Measurements from ENCODE around the gene SOCS7.
A peak's percentile ranks its signal among the peaks of the same experiment; 100 is the strongest.

The SOCS7 gene

DNA sequence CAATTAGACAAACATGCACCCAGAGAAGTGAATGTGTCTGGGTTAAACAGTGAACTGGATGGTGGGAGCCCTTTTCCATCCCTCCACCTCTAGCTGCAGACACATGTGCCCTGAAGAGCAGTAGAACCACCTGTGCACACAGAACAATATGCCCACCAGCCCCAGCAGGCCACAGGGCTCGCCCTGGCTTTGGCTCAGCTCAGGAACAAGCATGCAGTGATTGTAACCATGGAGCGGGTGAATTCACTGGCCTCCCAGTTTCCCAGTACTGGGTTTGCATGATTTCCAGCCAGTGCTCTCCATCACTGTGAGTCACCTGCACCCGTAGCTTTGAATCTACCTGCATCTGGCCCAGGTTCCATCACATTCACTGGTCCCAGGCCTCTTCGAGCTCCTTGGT, 13.1 kb upstream of the SOCS7 start:
- no peak for DNase-seq

GRCh38 chr17:38339891-38340290, 11.8 kb upstream of the SOCS7 start:
- no peak for DNase-seq

GRCh38 chr17:38341035-38341721, 10.5 kb upstream of the SOCS7 start:
- DNase-seq = no peak

DNA sequence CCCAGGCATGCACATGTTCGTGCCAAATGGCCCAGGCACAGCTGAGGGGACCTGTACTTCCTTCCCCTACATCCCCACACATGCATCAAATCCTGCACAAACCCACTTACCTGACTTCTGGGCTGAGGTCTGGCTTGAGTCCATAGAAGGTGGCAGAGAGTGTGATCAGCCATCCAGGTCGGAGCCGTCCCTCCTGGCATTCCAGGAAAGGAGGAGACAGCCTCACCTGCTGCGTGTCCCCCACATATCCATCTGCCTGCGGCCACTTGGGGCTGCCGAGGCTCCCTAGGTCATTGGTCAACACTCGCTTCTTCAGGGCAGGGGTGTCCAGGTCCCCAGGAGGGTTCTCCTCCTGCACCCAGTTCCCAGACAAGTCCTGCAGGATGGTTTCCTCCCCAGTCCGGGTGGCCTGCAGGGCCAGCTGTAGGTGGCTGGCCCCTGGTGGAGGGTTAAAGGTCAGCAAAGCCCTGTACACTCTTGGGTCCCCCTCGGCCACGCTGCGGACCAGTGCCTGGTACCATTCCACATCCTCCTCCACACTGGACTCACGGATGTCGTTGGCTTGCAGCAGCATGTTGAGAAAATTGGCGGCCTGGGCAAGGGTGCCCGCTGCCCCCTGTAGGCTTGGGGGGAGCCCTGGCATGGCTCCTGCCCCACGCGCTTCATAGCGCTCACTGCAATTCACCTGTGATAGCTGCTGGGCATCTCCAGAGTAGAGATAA, 8.6 kb upstream of the SOCS7 start:
- no peak for DNase-seq

- no peak for DNase-seq
These were observed 7.8 kb upstream of the SOCS7 start, which contains the start of gene GPR179 for GRCh38 chr17:38343608-38344419. GPR179 (minus strand) TSS chr17:38343956; CDS start chr17:38343789, 167 bp downstream.

- DNase-seq = no peak
These were observed 7.3 kb upstream of the SOCS7 start for GRCh38 chr17:38344420-38344745.

GRCh38 chr17:38345743-38346142, 5.9 kb upstream of the SOCS7 start:
- no peak for DNase-seq

- DNase-seq = peak; percentile 73
These were observed 2.4 kb upstream of the SOCS7 start for GRCh38 chr17:38349097-38349730.

- no peak for DNase-seq
These were observed 1.6 kb upstream of the SOCS7 start for GRCh38 chr17:38350035-38350434.

DNA sequence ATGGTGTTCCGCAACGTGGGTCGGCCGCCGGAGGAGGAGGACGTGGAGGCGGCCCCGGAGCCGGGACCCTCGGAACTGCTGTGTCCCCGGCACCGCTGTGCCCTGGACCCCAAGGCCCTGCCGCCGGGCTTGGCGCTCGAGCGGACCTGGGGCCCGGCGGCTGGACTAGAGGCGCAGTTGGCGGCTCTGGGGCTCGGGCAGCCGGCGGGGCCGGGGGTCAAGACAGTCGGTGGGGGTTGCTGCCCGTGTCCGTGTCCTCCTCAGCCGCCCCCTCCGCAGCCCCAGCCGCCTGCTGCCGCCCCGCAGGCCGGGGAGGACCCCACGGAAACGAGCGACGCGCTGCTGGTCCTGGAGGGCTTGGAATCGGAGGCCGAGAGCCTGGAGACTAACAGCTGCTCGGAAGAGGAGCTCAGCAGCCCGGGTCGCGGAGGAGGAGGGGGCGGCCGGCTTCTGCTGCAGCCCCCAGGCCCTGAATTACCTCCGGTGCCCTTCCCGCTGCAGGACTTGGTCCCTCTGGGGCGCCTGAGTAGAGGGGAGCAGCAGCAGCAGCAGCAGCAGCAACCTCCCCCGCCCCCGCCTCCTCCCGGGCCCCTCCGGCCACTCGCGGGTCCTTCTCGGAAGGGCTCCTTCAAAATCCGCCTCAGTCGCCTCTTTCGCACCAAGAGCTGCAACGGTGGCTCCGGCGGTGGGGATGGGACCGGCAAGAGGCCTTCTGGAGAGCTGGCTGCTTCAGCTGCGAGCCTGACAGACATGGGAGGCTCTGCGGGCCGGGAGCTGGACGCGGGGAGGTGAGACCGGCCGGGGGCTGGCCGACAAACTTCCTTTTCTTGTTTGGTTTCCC, 821 bp downstream of the SOCS7 start:
- DNase-seq = no peak

GRCh38 chr17:38353086-38353604, 1.5 kb downstream of the SOCS7 start:
- no peak for DNase-seq

DNA sequence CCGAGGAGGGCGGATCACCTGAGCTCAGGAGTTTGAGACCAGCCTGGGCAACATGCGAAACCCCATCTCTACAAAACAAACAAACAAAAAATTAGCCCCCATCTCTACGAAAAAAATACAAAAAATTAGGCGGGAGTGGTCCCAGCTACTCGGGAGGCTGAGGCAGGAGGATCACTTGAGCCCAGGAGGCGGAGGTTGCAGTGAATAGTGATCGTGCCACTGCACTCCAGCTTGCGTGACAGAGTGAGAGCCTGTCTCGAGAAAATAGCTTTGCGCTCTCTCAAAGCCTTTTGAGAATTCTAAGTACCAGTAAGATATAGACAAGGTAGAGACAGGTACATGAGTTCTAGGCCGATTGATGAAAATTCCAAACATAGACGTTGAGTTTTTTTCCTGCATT, 2.0 kb downstream of the SOCS7 start:
- DNase-seq = no peak

GRCh38 chr17:38354466-38354865, 2.8 kb downstream of the SOCS7 start:
- DNase-seq = no peak

GRCh38 chr17:38355251-38355650, 3.6 kb downstream of the SOCS7 start:
- DNase-seq = no peak

- no peak for DNase-seq
These were observed 6.0 kb downstream of the SOCS7 start for GRCh38 chr17:38357486-38358123.

DNA sequence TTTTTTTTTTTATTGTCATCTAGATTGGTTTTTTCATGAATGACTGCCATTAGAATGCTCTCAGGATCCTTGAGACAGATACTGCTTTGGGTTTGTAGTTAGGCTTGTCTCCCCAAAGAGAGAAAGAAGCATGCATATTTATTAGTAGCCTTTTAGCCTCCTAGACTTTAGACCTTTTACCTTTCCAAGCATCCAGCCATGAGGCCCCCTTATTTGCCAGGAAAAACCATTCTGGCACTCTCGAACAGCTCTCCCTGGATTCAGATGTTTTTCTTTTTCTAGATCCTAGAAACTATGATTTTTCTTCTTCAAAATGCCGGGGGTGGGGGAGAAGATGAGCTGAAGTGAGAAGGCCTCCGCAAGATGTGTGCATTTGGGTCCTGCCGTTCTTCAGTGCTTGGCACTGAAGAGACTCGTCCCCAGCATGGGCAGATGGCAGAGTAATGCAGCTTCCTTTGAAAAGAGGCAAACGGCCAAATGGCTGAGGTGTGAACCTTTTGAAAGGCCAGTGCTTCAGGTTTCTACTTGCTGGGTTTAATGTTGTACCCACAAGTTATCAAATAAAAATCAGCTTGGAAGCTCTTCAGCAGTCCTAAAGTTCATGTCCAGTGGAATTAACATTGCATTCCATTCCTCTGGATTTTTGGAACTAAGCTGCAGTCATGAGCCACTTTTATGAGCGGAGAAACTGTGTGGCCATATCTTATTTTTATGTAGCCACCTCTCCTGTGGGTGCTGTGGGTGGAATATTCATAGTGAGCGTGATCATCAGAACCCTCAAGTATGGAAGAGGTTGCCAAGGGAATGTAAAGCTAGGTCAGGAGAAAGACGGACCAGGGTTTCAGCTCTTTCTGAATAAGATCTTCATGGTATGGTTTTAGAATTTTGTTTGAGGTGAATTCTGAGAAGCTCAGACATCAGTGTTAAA, 7.2 kb downstream of the SOCS7 start:
- no peak for DNase-seq

- DNase-seq = no peak
These were observed 10.2 kb downstream of the SOCS7 start for GRCh38 chr17:38361694-38362465.

- DNase-seq = no peak
These were observed 11.4 kb downstream of the SOCS7 start for GRCh38 chr17:38363016-38363415.

GRCh38 chr17:38364741-38365140, 13.1 kb downstream of the SOCS7 start:
- no peak for DNase-seq
